Ishikawa (cell line): Measurements from ENCODE around the gene MYL7.
A peak's percentile ranks its signal among the peaks of the same experiment; 100 is the strongest.

ENCODE experiments used
- CEBPB ChIP-seq: IDR thresholded peaks from 2 replicates; pipeline ENCODE4 v1.6.1; 2012
- CREB1 ChIP-seq: IDR thresholded peaks from 2 replicates; pipeline ENCODE4 v1.6.1; 2012; ENCODE audit warnings: low read depth
- EGR1 ChIP-seq: IDR thresholded peaks from 2 replicates; pipeline ENCODE4 v1.6.1; 2012
- EP300 ChIP-seq: IDR thresholded peaks from 2 replicates; pipeline ENCODE4 v1.6.1; 2012; ENCODE audit warnings: borderline replicate concordance
- FOXM1 ChIP-seq: IDR thresholded peaks from 2 replicates; pipeline ENCODE4 v1.6.1; 2012; ENCODE audit warnings: low read depth, borderline replicate concordance
- NFIC ChIP-seq: IDR thresholded peaks from 2 replicates; pipeline ENCODE4 v1.6.1; 2012
- RAD21 ChIP-seq: IDR thresholded peaks from 2 replicates; pipeline ENCODE4 v1.6.1; 2012; ENCODE audit warnings: low read depth
- TAF1 ChIP-seq: IDR thresholded peaks from 2 replicates; pipeline ENCODE4 v1.6.1; 2012; ENCODE audit warnings: low read depth, mild to moderate bottlenecking
- TCF12 ChIP-seq: IDR thresholded peaks from 2 replicates; pipeline ENCODE4 v1.6.1; 2012; ENCODE audit warnings: low read depth
- TEAD4 ChIP-seq: IDR thresholded peaks from 2 replicates; pipeline ENCODE4 v1.6.1; 2012
- YY1 ChIP-seq: IDR thresholded peaks from 2 replicates; pipeline ENCODE4 v1.6.1; 2012; ENCODE audit warnings: low read depth
- ZBTB7A ChIP-seq: IDR thresholded peaks from 2 replicates; pipeline ENCODE4 v1.6.1; 2012; ENCODE audit warnings: low read depth
- TF ChIP-seq, protein P1 (sequence below): IDR thresholded peaks from 2 replicates; pipeline ENCODE4 v1.6.1; 2012; ENCODE audit warnings: low read depth, mild to moderate bottlenecking
- TF ChIP-seq, protein P2 (sequence below): IDR thresholded peaks from 2 replicates; pipeline ENCODE4 v1.6.1; 2012
- TF ChIP-seq, protein P3 (sequence below): IDR thresholded peaks from 2 replicates; pipeline ENCODE4 v1.6.1; 2012

Gene MYL7

DNA sequence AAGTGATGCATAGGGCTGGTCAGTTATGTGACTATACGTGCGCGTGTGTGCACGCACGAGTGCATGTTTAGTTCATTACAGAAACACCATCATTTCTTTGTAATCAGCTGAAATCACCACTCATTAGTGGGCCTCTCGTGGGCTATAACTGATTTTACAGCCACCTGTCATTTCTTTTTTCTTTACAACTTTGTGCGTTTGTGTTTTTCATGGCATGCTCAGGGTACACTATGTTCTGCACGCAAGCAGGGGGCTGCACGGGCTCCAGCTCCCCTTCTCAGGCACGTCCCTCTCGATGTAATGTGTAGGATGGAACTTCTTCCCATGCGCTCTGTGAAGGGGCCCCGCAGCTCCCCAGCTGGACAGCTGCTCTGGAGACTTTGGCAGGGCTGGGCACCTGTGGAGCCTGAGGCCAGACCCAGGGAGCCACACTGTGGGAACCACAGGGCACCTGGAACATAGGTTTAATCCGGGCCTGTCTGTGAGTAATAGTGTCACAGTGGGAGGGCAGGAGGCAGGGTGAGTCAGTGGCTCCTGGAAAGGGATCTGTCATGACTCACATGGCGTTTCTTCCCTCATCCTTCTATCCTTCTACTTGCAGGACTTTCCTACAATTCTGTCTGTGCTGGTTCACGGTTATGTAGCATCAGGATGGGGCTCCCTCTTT is 43.2 kb upstream of the MYL7 start:
- TF ChIP-seq ZBTB7A (0 out of 2 replicates have a peak, but pooled peaks have one; percentile 66), EP300 (peak; percentile 94), YY1 (no peak), TAF1 (no peak), TEAD4 (peak; percentile 70), NFIC (peak; percentile 87), CREB1 (no peak), CEBPB (no peak; the same call in 1 of the 2 replicates), EGR1 (no peak), RAD21 (peak; percentile 30; the same call in 1 of the 2 replicates), TCF12 (peak; percentile 99), FOXM1 (peak; percentile 72)
- TF ChIP-seq, protein P1, sequence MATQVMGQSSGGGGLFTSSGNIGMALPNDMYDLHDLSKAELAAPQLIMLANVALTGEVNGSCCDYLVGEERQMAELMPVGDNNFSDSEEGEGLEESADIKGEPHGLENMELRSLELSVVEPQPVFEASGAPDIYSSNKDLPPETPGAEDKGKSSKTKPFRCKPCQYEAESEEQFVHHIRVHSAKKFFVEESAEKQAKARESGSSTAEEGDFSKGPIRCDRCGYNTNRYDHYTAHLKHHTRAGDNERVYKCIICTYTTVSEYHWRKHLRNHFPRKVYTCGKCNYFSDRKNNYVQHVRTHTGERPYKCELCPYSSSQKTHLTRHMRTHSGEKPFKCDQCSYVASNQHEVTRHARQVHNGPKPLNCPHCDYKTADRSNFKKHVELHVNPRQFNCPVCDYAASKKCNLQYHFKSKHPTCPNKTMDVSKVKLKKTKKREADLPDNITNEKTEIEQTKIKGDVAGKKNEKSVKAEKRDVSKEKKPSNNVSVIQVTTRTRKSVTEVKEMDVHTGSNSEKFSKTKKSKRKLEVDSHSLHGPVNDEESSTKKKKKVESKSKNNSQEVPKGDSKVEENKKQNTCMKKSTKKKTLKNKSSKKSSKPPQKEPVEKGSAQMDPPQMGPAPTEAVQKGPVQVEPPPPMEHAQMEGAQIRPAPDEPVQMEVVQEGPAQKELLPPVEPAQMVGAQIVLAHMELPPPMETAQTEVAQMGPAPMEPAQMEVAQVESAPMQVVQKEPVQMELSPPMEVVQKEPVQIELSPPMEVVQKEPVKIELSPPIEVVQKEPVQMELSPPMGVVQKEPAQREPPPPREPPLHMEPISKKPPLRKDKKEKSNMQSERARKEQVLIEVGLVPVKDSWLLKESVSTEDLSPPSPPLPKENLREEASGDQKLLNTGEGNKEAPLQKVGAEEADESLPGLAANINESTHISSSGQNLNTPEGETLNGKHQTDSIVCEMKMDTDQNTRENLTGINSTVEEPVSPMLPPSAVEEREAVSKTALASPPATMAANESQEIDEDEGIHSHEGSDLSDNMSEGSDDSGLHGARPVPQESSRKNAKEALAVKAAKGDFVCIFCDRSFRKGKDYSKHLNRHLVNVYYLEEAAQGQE: peak; percentile 60
- TF ChIP-seq, protein P2, sequence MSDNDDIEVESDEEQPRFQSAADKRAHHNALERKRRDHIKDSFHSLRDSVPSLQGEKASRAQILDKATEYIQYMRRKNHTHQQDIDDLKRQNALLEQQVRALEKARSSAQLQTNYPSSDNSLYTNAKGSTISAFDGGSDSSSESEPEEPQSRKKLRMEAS: peak; percentile 75; the same call in 1 of the 2 replicates
- TF ChIP-seq, protein P3, sequence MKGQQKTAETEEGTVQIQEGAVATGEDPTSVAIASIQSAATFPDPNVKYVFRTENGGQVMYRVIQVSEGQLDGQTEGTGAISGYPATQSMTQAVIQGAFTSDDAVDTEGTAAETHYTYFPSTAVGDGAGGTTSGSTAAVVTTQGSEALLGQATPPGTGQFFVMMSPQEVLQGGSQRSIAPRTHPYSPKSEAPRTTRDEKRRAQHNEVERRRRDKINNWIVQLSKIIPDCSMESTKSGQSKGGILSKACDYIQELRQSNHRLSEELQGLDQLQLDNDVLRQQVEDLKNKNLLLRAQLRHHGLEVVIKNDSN: peak; percentile 19; the same call in 1 of the 2 replicates

DNA sequence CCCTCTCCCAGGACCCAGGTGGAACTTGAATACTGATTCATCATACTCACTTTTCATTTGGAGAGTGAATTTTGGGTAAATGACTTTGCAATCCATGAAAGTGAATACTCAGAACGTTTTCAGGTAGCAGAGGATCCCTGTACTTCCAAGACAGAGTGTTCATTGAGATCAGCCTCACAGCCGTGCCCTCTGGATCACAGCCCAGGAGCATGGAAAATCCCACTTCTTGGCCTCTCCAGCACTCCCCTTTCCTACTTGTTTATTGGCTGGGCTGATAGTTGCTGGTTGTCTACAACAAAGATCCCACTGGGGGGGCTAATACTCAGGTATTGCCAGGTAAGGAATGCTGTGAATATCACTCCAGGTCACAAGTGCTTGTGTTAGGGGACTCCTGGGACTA is 42.3 kb upstream of the MYL7 start:
- TF ChIP-seq TEAD4 (no peak), YY1 (no peak), CREB1 (no peak), TCF12 (no peak), EP300 (no peak), ZBTB7A (no peak), TAF1 (no peak), CEBPB (no peak), NFIC (no peak), EGR1 (no peak), FOXM1 (no peak), RAD21 (no peak)
- TF ChIP-seq, protein P2: no peak
- TF ChIP-seq, protein P1: no peak
- TF ChIP-seq, protein P3: no peak

DNA sequence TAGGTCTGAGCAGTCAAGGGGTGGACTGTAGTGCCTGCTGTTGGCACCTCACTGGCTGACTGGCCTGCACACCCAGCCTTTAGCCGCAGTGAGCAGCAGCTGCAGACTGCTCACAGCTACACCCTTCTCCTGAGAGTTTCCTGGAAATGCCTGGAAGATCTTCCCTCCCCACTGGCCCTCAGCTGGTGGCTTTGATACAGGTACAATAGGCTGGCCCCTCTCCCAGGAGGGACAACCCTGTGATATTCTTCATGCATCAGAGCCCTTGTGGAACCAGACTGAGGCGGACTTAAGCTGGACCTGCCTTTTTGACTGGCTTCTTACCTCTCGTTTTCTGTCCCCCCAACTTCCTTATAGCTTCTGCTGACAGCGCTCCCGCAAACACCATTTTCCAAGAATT is 41.7 kb upstream of the MYL7 start:
- no peak for TF ChIP-seq CEBPB
- TF ChIP-seq, protein P3: no peak
- TF ChIP-seq RAD21: no peak
- no peak for TF ChIP-seq TEAD4
- no peak for TF ChIP-seq TAF1
- TF ChIP-seq, protein P1: no peak
- no peak for TF ChIP-seq FOXM1
- TF ChIP-seq EP300: peak; percentile 34; the same call in 1 of the 2 replicates
- no peak for TF ChIP-seq NFIC
- TF ChIP-seq CREB1: no peak
- peak; percentile 64 for TF ChIP-seq TCF12
